ENCODE measurements around the gene STARD3NL.

STARD3NL gene

GRCh38 chr7:38199154-38199553 lies 21.1 kb downstream of the STARD3NL start:
- DNase-seq (ENCODE audit: low read depth, low spot score) = no peak
- no peak for TF ChIP-seq CTCF (IDR thresholded peaks at IDR 0.05; ENCODE audit: low read depth, low read length)
- in situ Hi-C loops (cut with HindIII; ENCODE audit: low sequenced_read_pairs) = no loop called here
- no peak overlapping the region for H3K4me3 ChIP-seq (ENCODE audit: low read depth, low read length)

GRCh38 chr7:38199782-38200181 lies 21.7 kb downstream of the STARD3NL start:
- in situ Hi-C loops (cut with HindIII; ENCODE audit: low sequenced_read_pairs) = loop anchor here (25.0 kb wide), 1 partner anchor 287 kb away; the partner anchor contains the start of genes EPDR1 and SFRP4
- no peak for TF ChIP-seq CTCF (IDR thresholded peaks at IDR 0.05; ENCODE audit: low read depth, low read length)
- no peak for DNase-seq (ENCODE audit: low read depth, low spot score)
- H3K4me3 ChIP-seq (ENCODE audit: low read depth, low read length) = no peak overlapping the region

- no peak for DNase-seq (ENCODE audit: low read depth, low spot score)
- H3K4me3 ChIP-seq (ENCODE audit: low read depth, low read length) = no peak overlapping the region
- in situ Hi-C loops (cut with HindIII; ENCODE audit: low sequenced_read_pairs) = loop anchor here (25.0 kb wide), 1 partner anchor 294 kb away; the partner anchor contains the start of genes EPDR1 and SFRP4
- no peak for TF ChIP-seq CTCF (IDR thresholded peaks at IDR 0.05; ENCODE audit: low read depth, low read length)
Measured at GRCh38 chr7:38206071-38206470, 28.0 kb downstream of the STARD3NL start.

- H3K4me3 ChIP-seq (ENCODE audit: low read depth, low read length) = no peak overlapping the region
- TF ChIP-seq CTCF (IDR thresholded peaks at IDR 0.05; ENCODE audit: low read depth, low read length) = no peak
- in situ Hi-C loops (cut with HindIII; ENCODE audit: low sequenced_read_pairs) = loop anchor here (25.0 kb wide), 1 partner anchor 296 kb away; the partner anchor contains the start of genes EPDR1 and SFRP4
- no peak for DNase-seq (ENCODE audit: low read depth, low spot score)
Measured at GRCh38 chr7:38207843-38208242, 29.8 kb downstream of the STARD3NL start.

GRCh38 chr7:38211486-38211885 lies 33.4 kb downstream of the STARD3NL start:
- H3K4me3 ChIP-seq (ENCODE audit: low read depth, low read length) = no peak overlapping the region
- DNase-seq (ENCODE audit: low read depth, low spot score) = no peak
- in situ Hi-C loops (cut with HindIII; ENCODE audit: low sequenced_read_pairs) = loop anchor here (25.0 kb wide), 1 partner anchor 299 kb away; the partner anchor contains the start of genes EPDR1 and SFRP4
- TF ChIP-seq CTCF (IDR thresholded peaks at IDR 0.05; ENCODE audit: low read depth, low read length) = no peak

- H3K4me3 ChIP-seq (ENCODE audit: low read depth, low read length) = no peak overlapping the region
- in situ Hi-C loops (cut with HindIII; ENCODE audit: low sequenced_read_pairs) = loop anchor here (25.0 kb wide), 1 partner anchor 300 kb away; the partner anchor contains the start of genes EPDR1 and SFRP4
- no peak for DNase-seq (ENCODE audit: low read depth, low spot score)
- no peak for TF ChIP-seq CTCF (IDR thresholded peaks at IDR 0.05; ENCODE audit: low read depth, low read length)
Measured at GRCh38 chr7:38211940-38212339, 33.9 kb downstream of the STARD3NL start.
